ENCODE data around the gene FNDC3B.
A peak's percentile ranks its signal among the peaks of the same experiment; 100 is the strongest.

The FNDC3B gene

GRCh38 chr3:172009803-172010202 lies 29.6 kb upstream of the FNDC3B start:
- Histone ChIP-seq H3K27me3 (ENCODE audit: insufficient read depth, low read length) (no peaks in the 10 kb centered on the region), H3K9me3 (ENCODE audit: insufficient read depth, low read depth, low read length) (no peaks in the 10 kb centered on the region), H3K4me1 (ENCODE audit: insufficient read depth, low read length) (peaks cover 21% of the 10 kb centered on the region), H3K27ac (ENCODE audit: low read depth, low read length) (peak overlapping the region; percentile 51), H3K9ac (ENCODE audit: low read depth, low read length) (no peak overlapping the region), H3K4me3 (ENCODE audit: low read length) (no peak overlapping the region), H3K36me3 (ENCODE audit: insufficient read depth, low read length) (no peaks in the 10 kb centered on the region)
- 28% methylated on average over 3 of the region's 3 CpGs for WGBS

- H3K4me1 ChIP-seq (ENCODE audit: insufficient read depth, low read length), result peaks cover 21% of the 10 kb centered on the region
- H3K9ac ChIP-seq (ENCODE audit: low read depth, low read length), result no peak overlapping the region
- no peak overlapping the region for H3K27ac ChIP-seq (ENCODE audit: low read depth, low read length)
- H3K4me3 ChIP-seq (ENCODE audit: low read length), result no peak overlapping the region
- H3K9me3 ChIP-seq (ENCODE audit: insufficient read depth, low read depth, low read length), result no peaks in the 10 kb centered on the region
- WGBS, result 100% methylated on average over 1 of the region's 1 CpG
- no peaks in the 10 kb centered on the region for H3K36me3 ChIP-seq (ENCODE audit: insufficient read depth, low read length)
- H3K27me3 ChIP-seq (ENCODE audit: insufficient read depth, low read length), result no peaks in the 10 kb centered on the region
These were observed 26.6 kb upstream of the FNDC3B start for GRCh38 chr3:172012775-172013174.

DNA sequence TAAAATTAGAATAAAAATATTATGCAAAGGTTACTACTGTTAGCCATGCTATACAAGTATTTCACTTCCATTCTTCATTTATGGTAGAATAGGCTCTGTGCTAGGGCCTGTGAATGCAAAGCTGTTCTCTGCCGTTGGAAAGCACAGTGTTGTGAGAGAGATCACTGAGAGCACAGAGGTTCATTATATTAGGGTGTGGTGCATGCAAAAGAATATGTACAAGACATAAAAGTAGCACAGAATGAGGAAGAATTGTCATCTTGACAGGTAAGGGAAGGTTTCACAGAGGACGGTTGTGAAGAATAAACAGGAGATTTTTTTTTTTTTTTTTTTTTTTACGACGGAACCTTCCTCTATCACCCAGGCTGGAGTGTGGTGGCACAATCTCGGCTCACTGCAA lies 25.2 kb upstream of the FNDC3B start:
- H3K4me3 ChIP-seq (ENCODE audit: low read length), result no peak overlapping the region
- no peaks in the 10 kb centered on the region for H3K36me3 ChIP-seq (ENCODE audit: insufficient read depth, low read length)
- WGBS, result 95% methylated on average over 4 of the region's 5 CpGs
- H3K27me3 ChIP-seq (ENCODE audit: insufficient read depth, low read length), result no peaks in the 10 kb centered on the region
- no peak overlapping the region for H3K27ac ChIP-seq (ENCODE audit: low read depth, low read length)
- no peak overlapping the region for H3K9ac ChIP-seq (ENCODE audit: low read depth, low read length)
- H3K9me3 ChIP-seq (ENCODE audit: insufficient read depth, low read depth, low read length), result no peaks in the 10 kb centered on the region
- H3K4me1 ChIP-seq (ENCODE audit: insufficient read depth, low read length), result peaks cover 17% of the 10 kb centered on the region

- H3K27ac ChIP-seq (ENCODE audit: low read depth, low read length), result no peak overlapping the region
- no peaks in the 10 kb centered on the region for H3K36me3 ChIP-seq (ENCODE audit: insufficient read depth, low read length)
- no peak overlapping the region for H3K9ac ChIP-seq (ENCODE audit: low read depth, low read length)
- no peak overlapping the region for H3K4me3 ChIP-seq (ENCODE audit: low read length)
- H3K9me3 ChIP-seq (ENCODE audit: insufficient read depth, low read depth, low read length), result no peaks in the 10 kb centered on the region
- no peaks in the 10 kb centered on the region for H3K4me1 ChIP-seq (ENCODE audit: insufficient read depth, low read length)
- H3K27me3 ChIP-seq (ENCODE audit: insufficient read depth, low read length), result no peaks in the 10 kb centered on the region
These were observed 21.0 kb upstream of the FNDC3B start for GRCh38 chr3:172018364-172018763.

- 89% methylated on average over 2 of the region's 2 CpGs for WGBS
- Histone ChIP-seq H3K4me3 (ENCODE audit: low read length) (no peak overlapping the region), H3K9me3 (ENCODE audit: insufficient read depth, low read depth, low read length) (no peaks in the 10 kb centered on the region), H3K36me3 (ENCODE audit: insufficient read depth, low read length) (no peaks in the 10 kb centered on the region), H3K27me3 (ENCODE audit: insufficient read depth, low read length) (no peaks in the 10 kb centered on the region), H3K4me1 (ENCODE audit: insufficient read depth, low read length) (no peaks in the 10 kb centered on the region), H3K27ac (ENCODE audit: low read depth, low read length) (no peak overlapping the region), H3K9ac (ENCODE audit: low read depth, low read length) (no peak overlapping the region)
These were observed 18.6 kb upstream of the FNDC3B start for GRCh38 chr3:172020763-172021162.

DNA sequence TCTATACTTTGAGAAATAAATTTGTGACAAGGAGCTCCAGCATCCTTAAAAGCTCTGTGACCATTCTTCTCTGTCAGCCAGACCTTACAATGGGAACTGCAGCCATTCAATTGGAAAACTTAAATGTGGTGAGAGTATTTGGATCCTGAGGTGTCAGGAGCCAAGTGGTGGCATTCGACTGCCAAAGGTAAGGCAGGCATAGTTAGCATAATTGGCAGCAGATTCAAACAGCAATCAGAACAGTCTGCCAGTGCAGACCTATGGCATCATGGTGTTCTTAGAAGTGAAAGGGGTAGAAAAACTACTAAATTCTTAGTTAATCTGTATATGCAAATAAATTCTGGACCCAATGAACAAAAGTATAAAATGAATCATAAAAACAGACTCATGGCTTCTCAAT lies 18.2 kb upstream of the FNDC3B start:
- Histone ChIP-seq H3K27ac (ENCODE audit: low read depth, low read length) (no peak overlapping the region), H3K4me3 (ENCODE audit: low read length) (no peak overlapping the region)

DNA sequence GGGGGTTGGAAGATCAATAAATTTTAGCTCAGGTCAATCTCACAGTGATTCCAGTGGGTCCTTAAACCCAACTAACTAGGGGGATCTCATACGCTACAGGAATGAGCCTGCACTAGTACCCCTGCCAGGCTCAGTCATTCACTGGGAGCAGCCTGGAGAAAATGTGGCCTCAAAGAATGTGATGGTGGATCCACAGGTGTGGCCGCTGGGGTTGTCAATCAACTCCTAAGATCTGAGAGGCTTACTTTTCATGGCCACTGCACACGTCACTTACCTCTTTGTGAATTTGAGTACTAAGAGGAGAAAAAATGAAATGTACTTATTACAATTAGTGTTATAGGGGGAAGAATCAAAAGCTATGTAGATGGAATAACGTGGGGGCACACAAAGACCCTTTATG lies 17.5 kb upstream of the FNDC3B start:
- Histone ChIP-seq H3K9me3 (ENCODE audit: insufficient read depth, low read depth, low read length) (no peaks in the 10 kb centered on the region), H3K4me1 (ENCODE audit: insufficient read depth, low read length) (no peaks in the 10 kb centered on the region), H3K27ac (ENCODE audit: low read depth, low read length) (no peak overlapping the region), H3K4me3 (ENCODE audit: low read length) (no peak overlapping the region), H3K36me3 (ENCODE audit: insufficient read depth, low read length) (no peaks in the 10 kb centered on the region), H3K9ac (ENCODE audit: low read depth, low read length) (no peak overlapping the region), H3K27me3 (ENCODE audit: insufficient read depth, low read length) (no peaks in the 10 kb centered on the region)
- 90% methylated on average over 4 of the region's 4 CpGs for WGBS

More for the DNA sequence above, 18.2 kb upstream of the FNDC3B start:
- no peaks in the 10 kb centered on the region for H3K9me3 ChIP-seq (ENCODE audit: insufficient read depth, low read depth, low read length)
- H3K9ac ChIP-seq (ENCODE audit: low read depth, low read length), result no peak overlapping the region
- WGBS, result 82% methylated on average over 1 of the region's 1 CpG
- no peaks in the 10 kb centered on the region for H3K4me1 ChIP-seq (ENCODE audit: insufficient read depth, low read length)
- no peaks in the 10 kb centered on the region for H3K27me3 ChIP-seq (ENCODE audit: insufficient read depth, low read length)
- H3K36me3 ChIP-seq (ENCODE audit: insufficient read depth, low read length), result no peaks in the 10 kb centered on the region

DNA sequence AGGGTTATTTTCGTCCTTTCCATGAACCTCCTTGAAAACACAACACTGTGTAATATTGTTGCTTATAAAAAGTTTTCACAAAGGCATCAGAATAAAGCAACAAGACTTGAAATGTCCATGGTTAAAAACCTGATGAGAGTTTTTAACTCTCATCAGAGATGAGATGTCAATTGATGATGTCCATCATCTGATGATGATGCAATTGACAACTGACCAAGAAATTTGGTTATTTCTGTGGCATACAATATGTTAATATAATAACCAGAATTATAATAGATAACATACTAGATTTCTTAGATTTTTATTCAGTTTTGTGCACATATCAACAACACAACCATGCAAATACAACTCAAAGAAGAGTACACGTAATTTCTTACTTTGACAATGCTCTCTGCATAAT lies 15.5 kb upstream of the FNDC3B start:
- Histone ChIP-seq H3K27me3 (ENCODE audit: insufficient read depth, low read length) (no peaks in the 10 kb centered on the region), H3K9ac (ENCODE audit: low read depth, low read length) (no peak overlapping the region), H3K9me3 (ENCODE audit: insufficient read depth, low read depth, low read length) (no peaks in the 10 kb centered on the region), H3K4me3 (ENCODE audit: low read length) (no peak overlapping the region), H3K27ac (ENCODE audit: low read depth, low read length) (no peak overlapping the region), H3K36me3 (ENCODE audit: insufficient read depth, low read length) (no peaks in the 10 kb centered on the region), H3K4me1 (ENCODE audit: insufficient read depth, low read length) (no peaks in the 10 kb centered on the region)
- WGBS, result 84% methylated on average over 2 of the region's 2 CpGs

DNA sequence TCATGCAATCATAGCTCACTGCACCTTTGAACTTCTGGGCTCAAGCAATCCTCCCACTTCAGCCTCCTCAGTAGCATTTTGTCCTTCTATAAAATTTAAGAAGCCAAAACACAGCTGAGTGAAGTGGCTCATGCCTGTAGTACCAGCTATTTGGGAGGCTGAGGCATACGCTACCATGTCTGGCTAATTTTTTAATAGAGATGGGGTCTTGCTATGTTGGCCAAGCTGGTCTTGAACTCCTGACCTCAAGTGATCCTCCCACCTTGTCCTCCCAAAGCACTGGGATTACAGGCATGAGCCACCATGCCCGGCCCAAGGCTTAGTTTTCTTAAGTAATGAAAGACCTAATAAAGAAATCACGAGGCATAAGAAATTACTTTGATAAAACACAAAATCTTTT lies 14.7 kb upstream of the FNDC3B start:
- Histone ChIP-seq H3K27me3 (ENCODE audit: insufficient read depth, low read length) (no peaks in the 10 kb centered on the region), H3K4me3 (ENCODE audit: low read length) (no peak overlapping the region), H3K9ac (ENCODE audit: low read depth, low read length) (no peak overlapping the region), H3K4me1 (ENCODE audit: insufficient read depth, low read length) (no peaks in the 10 kb centered on the region), H3K9me3 (ENCODE audit: insufficient read depth, low read depth, low read length) (no peaks in the 10 kb centered on the region), H3K27ac (ENCODE audit: low read depth, low read length) (no peak overlapping the region), H3K36me3 (ENCODE audit: insufficient read depth, low read length) (no peaks in the 10 kb centered on the region)
- WGBS, result 90% methylated on average over 2 of the region's 3 CpGs

DNA sequence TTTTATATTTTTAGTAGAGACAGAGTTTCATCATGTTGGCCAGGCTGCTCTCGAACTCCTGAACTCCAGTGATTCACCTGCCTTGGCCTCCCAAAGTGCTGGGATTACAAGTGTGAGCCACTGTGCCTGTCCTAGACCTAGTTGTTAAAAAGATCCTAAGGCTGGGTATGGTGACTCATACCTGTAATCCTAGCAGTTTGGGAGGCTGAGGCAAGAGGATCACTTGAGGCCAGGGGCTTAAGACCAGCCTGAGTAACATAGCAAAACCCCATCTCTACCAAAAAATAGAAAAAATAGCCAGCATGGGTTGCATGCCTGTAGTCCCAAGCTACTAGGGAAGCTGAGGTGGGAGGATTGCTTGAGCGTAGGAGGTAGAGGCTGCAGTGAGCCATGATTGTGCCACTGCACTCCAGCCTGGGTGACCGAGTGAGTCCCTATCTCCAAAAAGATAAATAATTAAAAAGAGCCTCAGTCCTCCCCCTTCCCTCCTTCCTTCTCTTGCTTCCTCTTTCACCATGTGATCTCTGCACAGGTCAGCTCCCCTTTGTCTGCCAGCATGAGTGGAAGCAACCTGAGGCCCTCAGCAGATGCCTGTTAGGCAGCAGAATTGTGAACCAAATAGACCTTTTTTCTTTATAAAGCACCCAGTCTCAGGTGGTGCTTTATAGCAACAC lies 9.8 kb upstream of the FNDC3B start:
- Histone ChIP-seq H3K27ac (ENCODE audit: low read depth, low read length) (no peak overlapping the region), H3K4me3 (ENCODE audit: low read length) (no peak overlapping the region), H3K36me3 (ENCODE audit: insufficient read depth, low read length) (no peaks in the 10 kb centered on the region), H3K4me1 (ENCODE audit: insufficient read depth, low read length) (no peaks in the 10 kb centered on the region), H3K9ac (ENCODE audit: low read depth, low read length) (no peak overlapping the region), H3K27me3 (ENCODE audit: insufficient read depth, low read length) (no peaks in the 10 kb centered on the region), H3K9me3 (ENCODE audit: insufficient read depth, low read depth, low read length) (no peaks in the 10 kb centered on the region)
- WGBS, result 94% methylated on average over 3 of the region's 3 CpGs

GRCh38 chr3:172030181-172030580 lies 9.2 kb upstream of the FNDC3B start:
- no peaks in the 10 kb centered on the region for H3K36me3 ChIP-seq (ENCODE audit: insufficient read depth, low read length)
- H3K4me3 ChIP-seq (ENCODE audit: low read length), result no peak overlapping the region
- WGBS, result 96% methylated on average over 2 of the region's 2 CpGs
- no peaks in the 10 kb centered on the region for H3K27me3 ChIP-seq (ENCODE audit: insufficient read depth, low read length)
- no peaks in the 10 kb centered on the region for H3K4me1 ChIP-seq (ENCODE audit: insufficient read depth, low read length)
- H3K9me3 ChIP-seq (ENCODE audit: insufficient read depth, low read depth, low read length), result no peaks in the 10 kb centered on the region
- no peak overlapping the region for H3K27ac ChIP-seq (ENCODE audit: low read depth, low read length)
- H3K9ac ChIP-seq (ENCODE audit: low read depth, low read length), result no peak overlapping the region

DNA sequence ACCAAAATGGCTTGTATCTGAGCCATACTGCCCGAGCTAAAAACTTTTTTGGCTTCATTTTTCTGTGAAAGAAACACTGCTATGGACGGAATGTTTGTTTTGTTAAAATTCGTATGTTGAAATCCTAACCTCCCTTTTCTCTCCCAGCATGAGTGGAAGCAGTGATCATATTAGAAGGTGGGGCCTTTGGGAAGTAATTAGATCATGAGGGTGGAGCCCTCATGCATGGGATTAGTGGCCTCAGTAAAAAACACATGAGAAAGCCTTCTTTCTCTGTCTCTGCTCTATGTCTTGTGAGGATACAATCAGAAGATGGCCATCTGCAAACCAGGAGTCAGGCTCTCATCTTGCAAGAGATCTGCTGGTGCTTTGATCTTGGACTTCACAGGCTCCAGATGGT lies 7.4 kb upstream of the FNDC3B start:
- WGBS, result 84% methylated on average over 2 of the region's 3 CpGs
- Histone ChIP-seq H3K27me3 (ENCODE audit: insufficient read depth, low read length) (no peaks in the 10 kb centered on the region), H3K36me3 (ENCODE audit: insufficient read depth, low read length) (no peaks in the 10 kb centered on the region), H3K4me3 (ENCODE audit: low read length) (no peak overlapping the region), H3K4me1 (ENCODE audit: insufficient read depth, low read length) (no peaks in the 10 kb centered on the region), H3K27ac (ENCODE audit: low read depth, low read length) (no peak overlapping the region), H3K9me3 (ENCODE audit: insufficient read depth, low read depth, low read length) (no peaks in the 10 kb centered on the region), H3K9ac (ENCODE audit: low read depth, low read length) (no peak overlapping the region)

All from HUES64 (cell line).